ENCODE measurements around the gene ARHGAP15. TPM values are rescaled to one million over a fixed set of nuclear protein-coding genes. Genes with fewer than 3 reads are reported as not detected.

Gene ARHGAP15
- total RNA-seq, 4 donors from 2014 or later: 7.9 to 32.5 (median 20.7) TPM

DNA sequence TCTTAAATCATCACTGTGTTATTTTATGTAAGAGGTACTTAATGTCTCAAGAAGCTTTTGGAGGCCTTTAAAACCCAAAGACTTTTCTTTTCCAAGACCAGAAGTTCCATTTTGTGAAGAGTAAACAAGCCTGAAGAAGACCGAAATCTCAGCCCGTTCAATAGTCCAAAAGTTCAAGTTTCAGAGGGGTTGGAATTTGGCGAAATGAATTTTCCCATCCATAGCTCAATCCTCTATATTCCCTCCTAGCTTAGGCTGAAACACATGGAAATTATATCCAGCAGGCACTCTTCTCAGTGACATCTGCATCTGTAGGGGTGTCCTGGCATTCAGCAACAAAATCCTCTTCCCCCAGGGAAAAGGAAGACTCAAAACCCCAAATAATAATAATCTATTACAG, 344.6 kb downstream of the ARHGAP15 start:
- TF ChIP-seq, protein P1, sequence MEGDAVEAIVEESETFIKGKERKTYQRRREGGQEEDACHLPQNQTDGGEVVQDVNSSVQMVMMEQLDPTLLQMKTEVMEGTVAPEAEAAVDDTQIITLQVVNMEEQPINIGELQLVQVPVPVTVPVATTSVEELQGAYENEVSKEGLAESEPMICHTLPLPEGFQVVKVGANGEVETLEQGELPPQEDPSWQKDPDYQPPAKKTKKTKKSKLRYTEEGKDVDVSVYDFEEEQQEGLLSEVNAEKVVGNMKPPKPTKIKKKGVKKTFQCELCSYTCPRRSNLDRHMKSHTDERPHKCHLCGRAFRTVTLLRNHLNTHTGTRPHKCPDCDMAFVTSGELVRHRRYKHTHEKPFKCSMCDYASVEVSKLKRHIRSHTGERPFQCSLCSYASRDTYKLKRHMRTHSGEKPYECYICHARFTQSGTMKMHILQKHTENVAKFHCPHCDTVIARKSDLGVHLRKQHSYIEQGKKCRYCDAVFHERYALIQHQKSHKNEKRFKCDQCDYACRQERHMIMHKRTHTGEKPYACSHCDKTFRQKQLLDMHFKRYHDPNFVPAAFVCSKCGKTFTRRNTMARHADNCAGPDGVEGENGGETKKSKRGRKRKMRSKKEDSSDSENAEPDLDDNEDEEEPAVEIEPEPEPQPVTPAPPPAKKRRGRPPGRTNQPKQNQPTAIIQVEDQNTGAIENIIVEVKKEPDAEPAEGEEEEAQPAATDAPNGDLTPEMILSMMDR (IDR thresholded peaks at IDR 0.05; ENCODE audit: low read depth): no peak

- TF ChIP-seq, protein P1 (IDR thresholded peaks at IDR 0.05; ENCODE audit: low read depth): no peak
These were observed 345.4 kb downstream of the ARHGAP15 start for GRCh38 chr2:143474586-143474985.

- TF ChIP-seq, protein P1 (IDR thresholded peaks at IDR 0.05; ENCODE audit: low read depth): no peak
These were observed 346.0 kb downstream of the ARHGAP15 start for GRCh38 chr2:143475041-143475776.

GRCh38 chr2:143476336-143477087, 347.3 kb downstream of the ARHGAP15 start:
- TF ChIP-seq, protein P1 (IDR thresholded peaks at IDR 0.05; ENCODE audit: low read depth): no peak

GRCh38 chr2:143477714-143478443, 348.7 kb downstream of the ARHGAP15 start:
- TF ChIP-seq, protein P1 (IDR thresholded peaks at IDR 0.05; ENCODE audit: low read depth): no peak

DNA sequence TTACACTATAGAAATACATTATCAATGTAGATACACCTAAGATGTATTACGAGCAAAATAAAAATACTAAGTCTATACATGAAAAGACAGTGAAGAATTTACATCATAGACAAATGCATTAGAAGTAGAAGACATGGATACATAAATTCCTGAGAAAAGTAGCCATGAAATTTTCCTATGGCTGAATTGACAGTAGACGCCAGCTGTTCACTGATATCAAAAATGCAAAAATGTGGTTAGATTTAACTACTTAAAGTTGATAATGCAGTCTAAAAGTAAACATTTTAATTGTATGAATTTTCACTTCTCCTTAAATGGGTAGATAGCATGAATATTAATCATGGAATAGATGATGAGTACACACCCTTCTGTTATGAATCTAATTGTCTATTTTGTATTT, 350.9 kb downstream of the ARHGAP15 start:
- TF ChIP-seq, protein P1 (IDR thresholded peaks at IDR 0.05; ENCODE audit: low read depth): no peak
